ENCODE measurements around the gene PRLR.

Gene PRLR

GRCh38 chr5:35233121-35233520 lies 2.8 kb upstream of the PRLR start:
- DNase-seq, result no peak

DNA sequence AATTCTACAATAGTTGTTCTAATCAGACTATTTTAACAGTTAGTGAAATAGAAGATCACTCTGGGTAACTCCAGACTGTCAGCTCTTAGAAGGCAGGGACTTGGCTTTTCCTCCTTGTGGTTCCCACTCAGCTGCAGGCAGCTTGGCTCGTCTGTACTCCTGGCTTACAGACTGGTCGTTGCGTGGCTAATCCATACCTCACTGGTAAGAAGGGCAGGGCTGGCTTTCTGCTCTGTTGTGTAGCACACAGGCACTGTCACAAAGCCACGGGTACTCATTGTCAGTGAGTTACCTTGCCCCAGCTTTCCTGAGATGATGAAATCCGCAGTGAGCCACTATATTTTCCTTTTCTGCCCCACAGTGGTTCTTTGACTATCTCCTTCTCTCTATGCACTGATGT lies 1.8 kb upstream of the PRLR start:
- DNase-seq, result no peak

GRCh38 chr5:35229076-35230037 lies 930 bp downstream of the PRLR start:
- no peak for DNase-seq

GRCh38 chr5:35228310-35228709 lies 2.0 kb downstream of the PRLR start:
- no peak for DNase-seq

DNA sequence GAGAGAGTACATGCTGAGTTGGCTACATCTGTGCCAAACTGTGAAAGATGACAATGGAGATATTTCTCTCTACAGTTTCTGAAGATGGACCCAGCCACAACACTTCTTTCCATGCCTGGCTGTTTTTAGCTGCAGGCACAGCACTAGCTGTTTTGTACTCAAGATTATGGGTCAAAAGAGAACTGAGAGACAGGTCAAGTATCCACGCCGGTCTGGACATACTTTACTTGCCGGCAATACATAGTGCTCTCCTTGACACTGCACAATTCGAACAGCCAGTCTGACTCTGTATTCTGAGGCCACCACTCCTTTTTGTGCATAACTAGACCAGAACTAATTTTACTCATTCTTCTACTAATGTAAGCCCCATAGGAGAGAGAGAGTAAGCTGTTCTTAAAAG lies 2.6 kb downstream of the PRLR start:
- no peak for DNase-seq

DNA sequence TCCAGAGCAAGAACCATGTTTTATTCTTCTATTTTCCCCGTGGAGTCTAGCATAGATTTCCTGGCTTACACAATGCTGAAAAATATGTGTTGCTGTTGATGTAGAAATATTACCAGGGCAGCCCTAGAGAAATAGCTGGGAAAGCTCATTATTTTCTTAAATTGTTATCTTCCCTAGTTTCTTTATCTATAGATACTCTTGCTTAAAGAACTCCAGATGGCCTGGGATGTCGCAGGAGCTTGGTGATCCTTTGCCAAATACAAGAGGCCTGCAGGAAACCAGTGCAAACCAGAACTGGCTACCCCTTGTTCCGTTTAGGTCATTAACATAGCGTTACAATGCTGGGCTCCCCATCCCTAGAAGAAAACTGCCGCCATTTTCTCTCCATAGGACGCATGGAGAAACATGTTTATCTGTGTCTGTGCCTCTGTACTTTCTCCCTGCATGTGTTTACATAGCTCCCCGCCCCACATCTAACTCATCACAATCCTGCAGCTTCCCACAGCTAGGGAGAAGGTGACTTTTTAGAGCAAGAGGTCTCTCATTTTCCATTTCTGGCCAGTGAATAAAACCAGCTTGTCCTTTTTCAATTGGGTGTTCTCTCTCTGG lies 6.4 kb downstream of the PRLR start:
- DNase-seq, result no peak

DNA sequence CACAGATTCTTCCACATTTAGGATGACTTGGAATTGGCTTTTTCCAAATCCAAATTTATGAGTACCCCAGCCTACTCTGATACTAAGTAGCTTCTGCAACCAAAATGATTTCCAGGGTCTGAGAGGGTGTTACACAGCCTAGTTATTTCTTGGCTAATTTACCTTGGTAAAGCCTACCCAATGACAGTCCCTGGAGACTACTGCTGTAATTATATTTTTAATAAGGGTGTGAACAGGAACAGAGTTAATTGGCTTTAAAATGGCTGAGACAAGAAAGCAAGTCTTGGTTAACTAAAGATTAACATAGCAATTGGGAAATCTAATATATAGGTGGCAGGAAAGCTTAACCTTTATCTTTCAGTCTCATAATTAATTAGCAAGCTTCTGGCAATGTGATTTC lies 9.3 kb downstream of the PRLR start:
- DNase-seq, result no peak

- no peak for DNase-seq
Measured at GRCh38 chr5:35218981-35219380, 11.3 kb downstream of the PRLR start.

- DNase-seq, result no peak
Measured at GRCh38 chr5:35214051-35214450, 16.2 kb downstream of the PRLR start.

DNA sequence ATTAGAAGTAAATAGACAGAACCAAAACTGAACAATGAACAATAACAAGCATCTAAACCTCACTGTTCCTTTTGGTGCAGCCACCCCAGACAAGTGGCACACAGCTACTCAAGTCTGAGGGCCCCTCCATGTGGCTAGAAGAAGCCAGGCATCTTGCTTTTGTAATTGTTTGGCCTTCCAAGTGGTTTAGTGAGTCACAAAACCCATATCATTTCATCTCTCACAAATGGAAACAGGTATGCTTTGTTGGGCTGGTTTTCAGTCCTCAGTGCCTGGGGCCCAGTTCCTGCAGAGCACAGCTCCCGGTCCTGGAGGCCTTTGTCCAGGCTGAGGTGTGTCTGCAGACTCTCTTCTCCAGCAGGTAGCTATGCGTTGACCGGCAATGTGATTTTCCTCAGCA lies 16.7 kb downstream of the PRLR start:
- no peak for DNase-seq

DNA sequence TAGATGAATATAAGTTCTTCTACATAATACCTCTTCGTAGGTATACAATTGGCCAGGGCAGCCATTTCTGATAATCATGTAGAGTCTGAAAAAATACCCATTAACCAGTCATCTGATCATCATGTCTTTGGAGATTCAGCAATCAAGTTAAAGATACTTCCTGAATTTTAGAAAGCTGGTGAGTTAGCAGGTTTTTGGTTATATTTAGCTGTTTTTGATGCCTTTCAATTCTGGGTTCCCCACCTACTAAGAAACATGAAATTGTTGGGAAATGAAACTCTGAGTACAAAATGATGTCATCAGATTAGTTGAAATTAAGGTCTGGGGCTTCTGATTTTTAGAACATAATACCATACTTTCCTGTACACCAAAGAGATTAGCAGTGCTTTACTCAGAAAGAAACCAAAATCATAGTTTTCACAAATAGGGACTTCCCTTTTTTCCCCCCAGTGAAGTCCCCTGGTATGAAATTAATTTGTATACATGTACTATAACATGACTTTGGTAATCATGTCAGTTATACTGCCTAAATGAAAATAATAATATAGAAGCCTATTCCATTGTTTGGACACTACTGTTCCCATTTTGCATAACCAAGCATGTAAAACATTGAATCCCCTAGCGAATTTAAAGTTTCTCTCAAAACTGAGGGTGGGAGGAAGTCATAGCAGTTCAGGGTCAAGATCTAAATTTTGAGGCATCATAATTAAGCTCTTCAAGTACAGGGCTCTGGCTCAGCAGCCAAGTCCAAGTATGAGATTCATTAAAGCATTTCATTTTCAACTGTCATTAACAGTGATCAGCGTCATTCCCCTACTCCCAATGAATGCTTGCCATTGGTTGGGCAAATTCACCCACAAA lies 17.9 kb downstream of the PRLR start:
- DNase-seq, result no peak

GRCh38 chr5:35209862-35210261 lies 20.4 kb downstream of the PRLR start:
- no peak for DNase-seq

DNA sequence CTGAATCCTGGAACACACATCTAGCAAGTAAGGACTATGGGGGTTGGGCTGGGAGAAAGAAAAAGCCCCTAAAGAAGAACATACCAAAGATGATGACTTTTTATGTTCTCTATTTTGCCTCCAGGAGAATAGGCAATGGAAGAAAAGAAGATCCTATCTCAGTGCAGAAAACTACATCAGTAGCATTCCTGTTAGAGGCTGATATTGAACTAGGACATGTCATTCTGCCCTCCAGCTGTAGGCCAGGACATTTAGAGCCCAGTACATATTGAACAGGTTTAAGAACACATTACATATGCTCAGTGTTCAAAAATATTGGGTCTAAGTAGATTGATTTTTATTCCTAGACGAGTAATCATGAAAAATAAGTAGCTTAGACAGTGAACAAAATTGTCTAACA lies 24.7 kb downstream of the PRLR start:
- no peak for DNase-seq

- DNase-seq, result no peak
Measured at GRCh38 chr5:35205186-35205585, 25.1 kb downstream of the PRLR start.

- no peak for DNase-seq
Measured at GRCh38 chr5:35203403-35203802, 26.9 kb downstream of the PRLR start.

GRCh38 chr5:35202319-35203111 lies 27.8 kb downstream of the PRLR start:
- no peak for DNase-seq

DNA sequence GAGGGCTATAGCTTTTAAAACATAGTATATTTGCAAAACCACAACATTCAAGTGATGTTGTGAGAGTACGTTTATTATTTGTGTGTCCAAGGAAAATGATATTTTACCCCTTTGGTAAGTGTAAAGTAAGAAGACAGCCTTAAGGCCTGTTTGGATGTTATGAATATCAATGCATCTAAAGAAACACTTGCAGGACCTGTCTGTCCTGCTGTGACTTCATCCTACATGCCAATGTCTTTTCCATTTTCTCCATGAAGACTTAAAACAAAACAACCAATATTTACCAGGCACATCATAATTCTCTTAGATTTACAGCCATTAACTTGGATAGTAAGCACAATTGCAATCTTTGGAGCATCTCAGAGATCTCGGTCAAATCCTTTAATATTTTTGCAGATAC lies 29.0 kb downstream of the PRLR start:
- no peak for DNase-seq

- DNase-seq, result no peak
Measured at GRCh38 chr5:35199886-35200285, 30.4 kb downstream of the PRLR start.

DNA sequence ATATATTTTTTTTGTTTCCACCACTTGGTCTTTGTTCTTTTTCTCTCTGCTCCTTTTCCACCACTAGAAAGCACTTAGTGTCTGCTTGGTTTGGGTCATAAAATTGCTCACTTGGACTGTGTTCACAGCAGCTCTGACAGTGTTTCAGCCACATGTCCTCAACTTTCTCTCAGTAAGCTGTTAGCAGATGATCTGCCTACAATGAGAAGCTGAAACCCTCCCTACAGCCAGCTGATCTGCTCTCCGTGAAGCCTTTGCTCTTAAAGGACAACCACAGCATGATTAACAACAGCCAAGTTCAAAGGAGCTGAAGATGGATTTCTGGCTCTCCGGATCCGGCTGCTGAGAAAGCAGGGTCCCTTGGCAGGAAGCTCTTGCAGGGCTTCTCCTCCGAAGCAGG lies 31.6 kb downstream of the PRLR start:
- no peak for DNase-seq

DNA sequence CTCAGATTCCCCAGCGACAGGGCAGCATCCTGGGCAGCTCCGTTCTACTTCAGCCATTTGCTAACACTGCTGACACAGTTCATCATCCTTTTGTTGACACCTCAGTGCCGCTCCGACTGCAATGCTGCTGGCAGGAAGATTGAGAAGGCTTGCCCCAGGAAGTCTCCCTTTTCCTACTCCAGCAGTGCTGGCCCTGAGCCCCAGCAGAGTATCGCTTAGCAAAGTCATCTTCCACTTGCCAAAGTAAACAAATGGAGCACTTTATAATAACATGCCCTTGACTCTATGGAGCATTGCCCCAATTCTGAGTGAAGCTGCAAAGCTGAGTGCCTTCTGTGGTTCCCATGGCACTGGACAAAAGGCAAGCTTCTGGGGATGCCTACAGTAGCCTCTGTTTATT lies 32.2 kb downstream of the PRLR start:
- DNase-seq, result peak; percentile 47

GRCh38 chr5:35197351-35197750 lies 32.9 kb downstream of the PRLR start:
- no peak for DNase-seq

- no peak for DNase-seq
Measured at GRCh38 chr5:35195472-35195852, 34.8 kb downstream of the PRLR start.

All from NCI-H1105 (cell line).